Right forelimb (tissue), 1 donor: Measurements from ENCODE around the gene PSG1.
"Not testable (repeated sequence)": the region's sequence is repeated elsewhere in the genome, so short reads cannot be mapped to it uniquely, and the experiment has no call there.

Source experiments
- DNase-seq: peaks from one replicate; pipeline ENCODE4 v3.0.0-alpha.2; 2018

Gene PSG1

GRCh38 chr19:42879613-42880012, at the start of gene PSG1:
TSS of gene PSG1 (minus strand) at chr19:42879713. CDS start at chr19:42879581, 132 bp downstream.
- DNase-seq: no peak

- DNase-seq: no peak
These were observed 49.4 kb upstream of the PSG1 start for GRCh38 chr19:42928896-42929295.

GRCh38 chr19:42926781-42927180, 47.3 kb upstream of the PSG1 start:
- DNase-seq: no peak

- not testable (repeated sequence) for DNase-seq
These were observed 43.6 kb upstream of the PSG1 start for GRCh38 chr19:42923106-42923505.

GRCh38 chr19:42920971-42921370, 41.5 kb upstream of the PSG1 start:
- not testable (repeated sequence) for DNase-seq

GRCh38 chr19:42919757-42920079, 40.2 kb upstream of the PSG1 start:
- no peak for DNase-seq

GRCh38 chr19:42919070-42919756, 39.7 kb upstream of the PSG1 start:
- not testable (repeated sequence) for DNase-seq

GRCh38 chr19:42918377-42919069, 39.0 kb upstream of the PSG1 start:
- not testable (repeated sequence) for DNase-seq

- not testable (repeated sequence) for DNase-seq
These were observed 38.1 kb upstream of the PSG1 start, which contains the start of gene PSG6 for GRCh38 chr19:42917634-42918033. TSS of gene PSG6 (minus strand) at chr19:42917894. CDS start at chr19:42917792, 102 bp downstream.

GRCh38 chr19:42916931-42917330, 37.4 kb upstream of the PSG1 start:
- DNase-seq: not testable (repeated sequence)

- DNase-seq: not testable (repeated sequence)
These were observed 34.0 kb upstream of the PSG1 start for GRCh38 chr19:42913516-42913915.

- DNase-seq: not testable (repeated sequence)
These were observed 33.4 kb upstream of the PSG1 start for GRCh38 chr19:42912941-42913340.

GRCh38 chr19:42911731-42912130, 32.2 kb upstream of the PSG1 start:
- not testable (repeated sequence) for DNase-seq

GRCh38 chr19:42906162-42906561, 26.6 kb upstream of the PSG1 start:
- DNase-seq: not testable (repeated sequence)

- not testable (repeated sequence) for DNase-seq
These were observed 21.0 kb upstream of the PSG1 start for GRCh38 chr19:42900561-42900960.

GRCh38 chr19:42899674-42900073, 20.2 kb upstream of the PSG1 start:
- not testable (repeated sequence) for DNase-seq

GRCh38 chr19:42899110-42899509, 19.6 kb upstream of the PSG1 start:
- DNase-seq: not testable (repeated sequence)

GRCh38 chr19:42898656-42899055, 19.1 kb upstream of the PSG1 start:
- not testable (repeated sequence) for DNase-seq

- not testable (repeated sequence) for DNase-seq
These were observed 18.2 kb upstream of the PSG1 start for GRCh38 chr19:42897729-42898128.

- DNase-seq: not testable (repeated sequence)
These were observed 10.9 kb upstream of the PSG1 start for GRCh38 chr19:42890446-42890845.

- not testable (repeated sequence) for DNase-seq
These were observed 8.4 kb upstream of the PSG1 start for GRCh38 chr19:42887876-42888445.

- DNase-seq: not testable (repeated sequence)
These were observed 3.2 kb upstream of the PSG1 start for GRCh38 chr19:42882730-42883129.

GRCh38 chr19:42882010-42882409, 2.5 kb upstream of the PSG1 start:
- not testable (repeated sequence) for DNase-seq

- not testable (repeated sequence) for DNase-seq
These were observed 1.8 kb upstream of the PSG1 start for GRCh38 chr19:42881279-42881678.
